NOMO-1 (cell line): ENCODE data around the gene ACTG2.

Experiments
- DNase-seq, 2 experiments: peaks; one replicate each; lab custom pipeline; 2025; ENCODE audit not compliant: unreplicated experiment in 2 of 2; lab: John Stamatoyannopoulos, UW

The ACTG2 gene

DNA sequence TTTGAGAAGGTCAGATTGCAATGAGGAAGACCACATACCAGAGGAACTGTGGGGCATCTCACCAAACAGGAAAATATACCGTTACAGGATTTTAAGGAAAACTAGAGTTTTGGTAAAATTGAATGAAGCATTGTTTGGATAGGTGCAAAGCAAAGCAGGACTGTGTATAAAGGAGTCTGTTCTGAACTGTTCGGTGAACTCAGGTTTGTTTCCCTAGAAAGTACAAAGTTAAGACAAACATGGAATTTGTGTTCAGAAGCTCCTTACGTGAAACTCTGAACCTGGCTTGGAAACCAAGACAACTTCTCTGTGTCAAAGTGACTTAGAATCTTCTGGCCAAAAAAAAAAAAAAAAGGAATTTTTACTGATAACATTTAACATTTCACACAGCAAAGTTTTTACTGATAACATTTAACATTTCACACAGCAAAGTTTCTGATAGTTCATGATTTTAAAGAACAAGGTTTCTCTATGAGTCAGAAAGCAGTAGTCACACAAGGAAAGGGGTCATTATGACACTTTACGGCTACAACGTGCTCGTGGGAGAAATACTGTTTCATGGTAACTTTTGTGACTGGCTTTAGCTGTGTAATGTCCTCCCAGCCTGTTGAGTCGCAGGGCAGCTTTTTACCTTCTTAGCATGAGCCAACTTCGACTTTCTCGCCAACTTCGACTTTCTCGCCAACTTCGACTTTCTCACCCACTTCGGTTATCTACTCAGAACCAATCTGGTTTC is 70.7 kb downstream of the ACTG2 start:
- DNase-seq = no peak

DNA sequence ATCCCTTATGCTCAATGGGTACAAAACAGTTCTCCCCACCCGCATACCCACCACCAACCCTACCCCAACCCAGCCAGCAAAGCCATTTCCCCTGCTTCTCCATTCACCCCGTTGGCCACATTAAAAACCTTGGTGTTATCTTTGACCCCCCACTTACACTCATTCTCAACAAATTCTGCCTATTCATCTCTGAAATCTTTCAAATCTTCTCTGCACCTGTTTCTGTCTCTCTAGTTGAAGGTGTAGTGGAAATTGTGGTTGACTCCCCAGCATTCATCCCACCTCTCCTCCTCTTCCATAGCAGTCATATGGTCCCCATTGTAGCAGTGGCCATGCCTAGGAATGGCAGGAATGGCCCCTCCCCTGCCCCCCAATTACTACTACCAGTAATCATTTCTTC is 71.4 kb downstream of the ACTG2 start:
- DNase-seq = no peak

DNA sequence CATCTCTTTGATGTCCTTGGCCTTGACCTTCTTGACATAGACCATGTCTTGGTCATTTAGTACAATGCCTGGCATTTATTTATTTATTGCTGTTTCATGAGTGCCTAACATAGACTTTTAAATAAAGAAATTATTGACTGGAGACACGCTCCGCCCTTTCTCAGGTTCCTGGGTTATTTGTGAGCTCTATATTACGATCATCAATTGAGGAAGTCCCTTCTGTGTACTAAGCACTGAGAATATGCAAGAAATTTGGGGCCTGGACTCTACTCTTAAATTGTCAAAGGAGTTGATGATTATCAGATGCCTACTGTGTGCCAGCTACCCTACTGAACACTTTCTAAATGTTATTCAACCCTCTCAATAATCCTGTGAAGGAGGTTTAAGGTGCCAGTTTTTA is 72.2 kb downstream of the ACTG2 start:
- no peak for DNase-seq

DNA sequence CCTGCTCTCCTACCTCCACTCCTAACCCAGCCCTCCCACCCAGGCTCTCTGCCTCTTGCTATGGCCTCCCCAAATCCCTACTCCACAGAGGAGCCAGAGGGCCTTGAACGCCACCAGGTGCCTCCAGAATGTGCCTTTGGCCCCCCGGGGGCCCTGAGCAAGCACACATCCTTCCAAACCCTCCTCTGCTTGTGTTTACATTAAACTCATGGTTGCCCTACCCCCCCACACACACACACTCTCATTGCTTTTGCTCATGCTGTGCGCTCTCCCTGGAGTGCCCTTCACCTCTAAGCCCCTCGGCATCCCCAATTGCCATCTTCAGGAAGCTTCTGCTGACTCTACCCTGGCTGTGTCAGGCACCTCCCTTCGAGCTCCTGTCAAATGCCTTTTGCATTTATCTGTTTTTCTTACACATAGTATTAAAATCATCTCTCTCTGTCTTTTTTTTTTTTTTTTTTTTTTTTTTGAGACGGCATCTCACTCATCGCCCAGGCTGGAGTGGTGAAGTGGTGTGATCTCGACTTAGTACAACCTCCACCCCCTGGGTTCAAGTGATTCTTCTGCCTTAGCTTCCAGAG is 75.6 kb downstream of the ACTG2 start:
- DNase-seq = no peak

DNA sequence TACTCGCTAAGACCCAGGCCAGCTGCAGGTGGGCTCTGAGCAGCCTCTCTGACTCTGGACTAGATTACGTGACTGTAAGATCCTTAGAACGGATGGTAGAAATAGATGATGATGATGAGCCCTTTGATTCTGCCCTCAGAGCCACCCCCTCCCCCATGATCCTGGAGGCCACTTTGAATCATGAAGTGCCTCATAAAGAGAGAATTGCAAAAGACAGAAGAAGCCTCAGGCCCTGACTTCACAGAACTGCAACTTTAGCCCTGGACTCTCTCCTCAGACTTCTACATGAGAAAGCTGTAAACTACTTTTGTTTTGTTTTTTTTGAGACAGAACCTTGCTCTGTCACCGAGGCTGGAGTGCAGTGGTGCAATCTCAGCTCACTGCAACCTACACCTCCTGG is 76.5 kb downstream of the ACTG2 start:
- peak; percentile 23 to 40 for DNase-seq
